GM18498 (cell line): ENCODE measurements around the gene FGR.

Source experiments
- ATAC-seq: cut with Tn5 transposase; IDR thresholded peaks from one replicate; pipeline ENCODE4 v1.9.1; 2021; ENCODE audit warnings: mild to moderate bottlenecking, moderate library complexity; ENCODE audit not compliant: unreplicated experiment

FGR gene

GRCh38 chr1:27569506-27570291, 65.3 kb downstream of the FGR start:
- no peak for ATAC-seq

- no peak for ATAC-seq
Observed at GRCh38 chr1:27569088-27569460, 65.9 kb downstream of the FGR start.

DNA sequence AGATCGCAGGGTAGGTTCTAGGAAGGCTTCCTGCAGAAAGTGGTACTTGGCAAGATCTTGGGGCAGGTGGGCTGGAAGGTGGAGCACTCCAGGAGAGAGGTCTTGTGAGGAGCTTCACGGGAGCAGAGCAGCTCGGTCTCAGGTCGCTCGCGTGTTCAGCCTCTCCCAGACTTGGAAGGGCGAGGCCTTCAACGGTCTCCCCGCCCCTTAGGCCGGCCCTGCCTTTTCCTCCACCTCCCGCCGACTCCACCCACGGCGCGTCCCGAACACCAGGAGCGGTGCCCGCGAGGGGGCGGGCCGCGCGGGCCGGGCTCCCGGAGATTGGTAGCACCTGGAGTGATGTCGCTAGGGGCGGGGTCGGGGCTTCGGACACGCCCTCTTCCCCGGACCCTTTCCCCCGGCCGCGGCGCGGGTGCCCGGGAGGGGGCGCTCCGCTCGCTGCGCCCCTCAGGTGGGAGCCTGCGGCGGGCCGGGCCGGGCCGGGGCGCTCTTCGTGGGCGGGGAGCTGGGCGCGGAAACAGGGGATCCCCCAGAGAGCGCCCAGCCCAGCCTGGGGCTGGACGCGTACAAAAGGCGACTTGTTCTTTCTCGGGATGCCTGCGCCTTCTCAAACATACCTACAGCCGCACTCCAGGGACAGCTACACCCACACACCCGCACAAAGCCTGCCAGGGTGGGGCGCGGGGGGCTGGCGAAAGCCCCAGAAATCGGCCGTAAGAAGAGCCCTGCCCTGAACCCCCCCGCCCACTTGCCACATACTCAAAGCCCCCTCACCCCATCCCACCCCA, 66.5 kb downstream of the FGR start:
- peak; percentile 92 for ATAC-seq

- no peak for ATAC-seq
Observed at GRCh38 chr1:27567971-27568299, 67.0 kb downstream of the FGR start.

- ATAC-seq: no peak
Observed at GRCh38 chr1:27567146-27567526, 67.8 kb downstream of the FGR start.

DNA sequence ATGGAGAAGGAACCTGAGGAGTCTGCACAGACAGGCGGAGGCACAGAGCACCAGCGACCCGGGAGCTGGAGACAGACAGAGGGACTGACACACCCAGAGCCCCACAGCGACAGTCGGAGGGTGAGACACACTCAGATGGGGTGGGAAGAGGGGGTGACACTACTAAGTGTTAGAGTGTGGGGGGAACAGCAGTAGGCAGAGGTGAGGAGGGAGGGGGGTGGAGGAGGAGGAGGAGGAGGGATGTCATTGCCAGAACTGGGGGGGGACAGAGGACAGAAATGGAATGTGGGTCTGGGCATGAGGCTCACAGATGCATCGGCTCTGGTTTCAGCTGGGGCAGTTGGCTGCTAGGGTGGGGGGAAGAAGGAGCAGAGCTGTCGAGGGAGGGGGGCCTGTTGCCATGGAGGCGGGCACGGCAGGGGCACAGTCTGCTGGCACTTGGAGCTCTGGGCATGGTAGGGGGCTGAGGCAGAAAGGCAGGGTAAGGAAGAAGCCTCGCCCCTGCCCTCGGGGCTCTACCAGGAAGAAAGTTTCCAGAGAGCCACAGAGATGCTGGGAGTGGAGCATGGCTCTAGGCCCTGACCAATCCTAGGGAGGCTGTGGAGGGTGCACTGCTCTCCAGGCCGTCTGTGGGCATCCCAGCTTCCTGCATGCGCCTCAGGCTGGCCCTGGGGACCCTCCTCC, 68.4 kb downstream of the FGR start:
- ATAC-seq: no peak

DNA sequence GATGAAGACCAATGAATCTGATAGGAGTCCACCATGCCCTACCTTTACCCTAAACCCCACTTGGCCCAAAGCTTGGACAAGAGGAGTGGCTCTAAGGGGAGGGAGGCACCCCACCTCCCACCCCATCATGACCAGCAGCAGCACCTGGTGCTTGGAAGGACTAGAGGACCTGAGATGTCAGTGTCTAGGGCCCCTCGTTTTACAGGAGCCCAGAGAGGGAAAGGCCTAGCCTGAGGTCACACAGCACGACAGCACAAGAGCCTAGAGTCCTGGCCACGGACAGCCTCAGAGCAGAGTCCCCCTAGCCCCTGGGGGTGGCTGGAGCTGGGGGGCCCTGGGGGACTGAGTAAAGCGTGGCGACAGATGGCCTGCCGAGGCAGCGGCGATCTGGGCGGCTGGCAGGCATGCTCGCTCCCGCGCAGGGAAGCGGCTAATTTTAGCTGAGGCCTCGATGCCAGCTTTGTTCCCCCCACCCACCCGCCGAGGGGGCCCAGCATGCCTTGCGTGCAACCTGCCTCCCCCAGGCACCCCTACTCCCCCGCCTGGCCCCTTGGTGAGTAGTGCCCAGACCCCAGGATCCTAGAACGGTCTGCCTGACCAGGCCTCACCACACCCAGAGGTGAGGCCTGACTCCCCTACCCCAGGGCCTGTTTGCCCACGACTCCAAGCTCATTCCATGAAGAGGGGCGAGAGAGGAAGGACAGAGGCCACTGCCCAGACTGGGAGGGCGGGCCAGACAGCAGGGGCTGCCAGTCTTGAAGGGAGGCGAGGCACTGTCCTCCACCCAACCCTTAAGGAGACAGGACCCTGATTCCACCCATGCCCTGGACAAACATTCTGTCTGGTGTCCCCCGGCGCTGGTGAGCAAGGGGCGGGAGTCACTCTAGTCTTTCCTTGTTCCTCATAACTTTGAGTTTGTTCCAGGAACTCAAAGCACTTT, 70.0 kb downstream of the FGR start:
- ATAC-seq: no peak

DNA sequence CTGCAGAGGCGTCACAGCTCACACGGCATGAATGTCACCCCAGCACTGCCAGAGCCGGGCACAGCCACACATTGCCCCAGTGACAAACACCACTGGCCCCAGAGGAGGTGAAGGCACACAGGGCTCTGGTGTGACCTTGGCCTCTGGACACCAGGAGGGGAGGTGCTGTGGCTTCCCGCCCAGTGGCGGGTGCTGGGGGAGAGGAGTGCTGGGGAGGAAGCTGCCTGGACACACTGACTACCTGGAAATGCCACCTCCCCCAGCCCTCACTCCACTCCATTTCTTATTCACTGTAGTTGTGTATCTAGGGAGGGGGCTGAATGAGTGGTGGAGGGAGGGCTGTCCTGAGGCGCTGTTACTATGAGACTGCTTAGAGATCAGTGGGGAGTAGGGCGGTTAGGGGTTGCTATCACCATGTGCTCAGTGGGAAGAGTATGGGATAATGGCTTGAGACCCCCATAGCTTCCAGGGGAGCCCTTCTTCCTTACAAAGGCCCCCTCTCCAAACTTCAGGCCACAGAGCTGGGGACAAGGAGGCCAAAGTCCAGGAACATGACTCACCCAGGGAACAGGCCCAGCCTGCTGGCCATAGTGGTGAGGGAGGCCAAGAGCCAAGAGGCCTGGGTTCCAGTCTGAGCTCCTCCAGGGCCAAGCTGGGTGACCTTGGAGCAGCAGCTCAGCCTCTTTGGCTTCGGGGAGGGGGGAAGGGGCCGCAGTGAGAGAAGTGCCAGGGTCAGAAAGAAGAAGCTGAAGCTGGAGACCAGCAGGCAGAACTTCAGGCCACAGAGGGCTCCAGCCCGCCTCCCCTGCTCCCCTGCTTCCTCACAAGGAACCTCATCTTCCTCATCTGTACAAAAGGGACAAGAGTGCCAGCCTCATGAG, 71.2 kb downstream of the FGR start:
- ATAC-seq: no peak

DNA sequence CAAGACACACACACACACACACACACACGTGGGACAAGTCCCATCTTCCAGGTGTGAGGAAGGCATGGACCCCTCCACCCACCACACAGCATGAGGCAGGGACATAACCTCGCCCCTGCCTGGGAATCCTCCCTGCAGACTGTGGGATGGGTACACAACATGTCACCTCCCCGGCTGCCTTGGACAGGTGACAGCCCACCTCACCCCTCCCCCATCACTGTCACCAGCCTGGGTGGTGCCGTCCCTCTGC, 71.7 kb downstream of the FGR start:
- no peak for ATAC-seq

- ATAC-seq: no peak
Observed at GRCh38 chr1:27562534-27563340, 72.2 kb downstream of the FGR start.
